Activated T-cell treated with anti-CD3 and anti-CD28 coated beads, Interleukin-2, amount 50 U/mL, for 1 hour (primary cell): ENCODE measurements around the gene RASAL1.
"Not testable (repeated sequence)": the region's sequence is repeated elsewhere in the genome, so short reads cannot be mapped to it uniquely, and the experiment has no call there.

ENCODE experiments used
- DNase-seq: peaks from one replicate; pipeline ENCODE4 v3.0.0-alpha.2; 2020

The RASAL1 gene

GRCh38 chr12:113161415-113162016 is 26.0 kb upstream of the RASAL1 start:
- no peak for DNase-seq

GRCh38 chr12:113159937-113160336 is 24.4 kb upstream of the RASAL1 start:
- no peak for DNase-seq

- DNase-seq, result no peak
Measured at GRCh38 chr12:113158439-113159203, 23.1 kb upstream of the RASAL1 start.

GRCh38 chr12:113157218-113157859 is 21.8 kb upstream of the RASAL1 start:
- no peak for DNase-seq

GRCh38 chr12:113155646-113156045 is 20.1 kb upstream of the RASAL1 start:
- no peak for DNase-seq

- no peak for DNase-seq
Measured at GRCh38 chr12:113155060-113155459, 19.5 kb upstream of the RASAL1 start.

- peak; percentile 40 for DNase-seq
Measured at GRCh38 chr12:113154351-113154973, 18.9 kb upstream of the RASAL1 start.

GRCh38 chr12:113152835-113153814 is 17.6 kb upstream of the RASAL1 start:
- peak; percentile 74 for DNase-seq

GRCh38 chr12:113152196-113152834 is 16.8 kb upstream of the RASAL1 start:
- DNase-seq, result no peak

- DNase-seq, result no peak
Measured at GRCh38 chr12:113151655-113152054, 16.1 kb upstream of the RASAL1 start.

GRCh38 chr12:113149361-113150150 is 14.0 kb upstream of the RASAL1 start, which contains the start of gene CFAP73:
Gene CFAP73, plus strand, starts transcription at chr12:113149724. Its CDS starts 134 bp downstream, at chr12:113149858.
- no peak for DNase-seq

GRCh38 chr12:113146999-113147398 is 11.4 kb upstream of the RASAL1 start:
- no peak for DNase-seq

- DNase-seq, result no peak
Measured at GRCh38 chr12:113145720-113146551, 10.4 kb upstream of the RASAL1 start.

- DNase-seq, result no peak
Measured at GRCh38 chr12:113144806-113145205, 9.2 kb upstream of the RASAL1 start.

- no peak for DNase-seq
Measured at GRCh38 chr12:113143959-113144358, 8.4 kb upstream of the RASAL1 start.

- no peak for DNase-seq
Measured at GRCh38 chr12:113142886-113143332, 7.3 kb upstream of the RASAL1 start.

- DNase-seq, result no peak
Measured at GRCh38 chr12:113142173-113142885, 6.8 kb upstream of the RASAL1 start.

- not testable (repeated sequence) for DNase-seq
Measured at GRCh38 chr12:113141716-113142115, 6.2 kb upstream of the RASAL1 start.

- no peak for DNase-seq
Measured at GRCh38 chr12:113140706-113141105, 5.1 kb upstream of the RASAL1 start.
